ENCODE data around the gene TMEM203.

DNA sequence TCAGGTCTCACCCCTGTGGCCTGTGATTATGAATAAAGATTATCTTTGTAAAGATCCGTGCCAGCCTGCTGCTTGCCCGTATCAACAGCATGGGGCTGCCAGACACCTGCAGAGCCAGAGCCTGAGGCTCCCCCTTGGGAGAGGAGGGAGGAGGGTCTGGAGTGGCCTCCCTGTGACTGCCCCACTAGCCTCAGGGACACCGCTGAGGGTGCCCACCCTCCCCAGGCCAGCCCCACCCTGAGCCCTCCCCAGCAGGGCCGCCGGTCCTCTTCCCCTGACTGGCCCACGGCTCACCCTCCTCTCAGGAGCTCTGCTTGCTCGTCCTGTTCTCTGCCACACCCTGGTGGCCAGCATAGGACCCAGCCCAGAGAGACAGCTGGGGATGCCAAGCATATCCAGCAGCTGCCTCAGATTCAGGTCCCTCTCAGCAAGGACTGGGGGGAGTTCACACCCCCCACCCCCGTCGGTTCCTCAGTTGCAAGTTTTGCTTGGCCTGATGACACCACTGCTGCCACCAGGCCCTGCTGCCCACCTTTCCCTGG, 15.1 kb downstream of the TMEM203 start:
- TF ChIP-seq, protein P1, sequence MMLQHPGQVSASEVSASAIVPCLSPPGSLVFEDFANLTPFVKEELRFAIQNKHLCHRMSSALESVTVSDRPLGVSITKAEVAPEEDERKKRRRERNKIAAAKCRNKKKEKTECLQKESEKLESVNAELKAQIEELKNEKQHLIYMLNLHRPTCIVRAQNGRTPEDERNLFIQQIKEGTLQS (IDR thresholded peaks at IDR 0.05) = no peak
- TF ChIP-seq, protein P2, sequence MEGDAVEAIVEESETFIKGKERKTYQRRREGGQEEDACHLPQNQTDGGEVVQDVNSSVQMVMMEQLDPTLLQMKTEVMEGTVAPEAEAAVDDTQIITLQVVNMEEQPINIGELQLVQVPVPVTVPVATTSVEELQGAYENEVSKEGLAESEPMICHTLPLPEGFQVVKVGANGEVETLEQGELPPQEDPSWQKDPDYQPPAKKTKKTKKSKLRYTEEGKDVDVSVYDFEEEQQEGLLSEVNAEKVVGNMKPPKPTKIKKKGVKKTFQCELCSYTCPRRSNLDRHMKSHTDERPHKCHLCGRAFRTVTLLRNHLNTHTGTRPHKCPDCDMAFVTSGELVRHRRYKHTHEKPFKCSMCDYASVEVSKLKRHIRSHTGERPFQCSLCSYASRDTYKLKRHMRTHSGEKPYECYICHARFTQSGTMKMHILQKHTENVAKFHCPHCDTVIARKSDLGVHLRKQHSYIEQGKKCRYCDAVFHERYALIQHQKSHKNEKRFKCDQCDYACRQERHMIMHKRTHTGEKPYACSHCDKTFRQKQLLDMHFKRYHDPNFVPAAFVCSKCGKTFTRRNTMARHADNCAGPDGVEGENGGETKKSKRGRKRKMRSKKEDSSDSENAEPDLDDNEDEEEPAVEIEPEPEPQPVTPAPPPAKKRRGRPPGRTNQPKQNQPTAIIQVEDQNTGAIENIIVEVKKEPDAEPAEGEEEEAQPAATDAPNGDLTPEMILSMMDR (IDR thresholded peaks at IDR 0.05; ENCODE audit: low read depth, low read length, missing input control) = no peak
